HG02852 (cell line): ENCODE results near the gene RNF115.

Experiments used
- ATAC-seq: cut with Tn5 transposase; IDR thresholded peaks from one replicate; pipeline ENCODE4 v1.9.1; 2021; ENCODE audit warnings: mild to moderate bottlenecking, moderate library complexity; ENCODE audit not compliant: unreplicated experiment

RNF115 gene

DNA sequence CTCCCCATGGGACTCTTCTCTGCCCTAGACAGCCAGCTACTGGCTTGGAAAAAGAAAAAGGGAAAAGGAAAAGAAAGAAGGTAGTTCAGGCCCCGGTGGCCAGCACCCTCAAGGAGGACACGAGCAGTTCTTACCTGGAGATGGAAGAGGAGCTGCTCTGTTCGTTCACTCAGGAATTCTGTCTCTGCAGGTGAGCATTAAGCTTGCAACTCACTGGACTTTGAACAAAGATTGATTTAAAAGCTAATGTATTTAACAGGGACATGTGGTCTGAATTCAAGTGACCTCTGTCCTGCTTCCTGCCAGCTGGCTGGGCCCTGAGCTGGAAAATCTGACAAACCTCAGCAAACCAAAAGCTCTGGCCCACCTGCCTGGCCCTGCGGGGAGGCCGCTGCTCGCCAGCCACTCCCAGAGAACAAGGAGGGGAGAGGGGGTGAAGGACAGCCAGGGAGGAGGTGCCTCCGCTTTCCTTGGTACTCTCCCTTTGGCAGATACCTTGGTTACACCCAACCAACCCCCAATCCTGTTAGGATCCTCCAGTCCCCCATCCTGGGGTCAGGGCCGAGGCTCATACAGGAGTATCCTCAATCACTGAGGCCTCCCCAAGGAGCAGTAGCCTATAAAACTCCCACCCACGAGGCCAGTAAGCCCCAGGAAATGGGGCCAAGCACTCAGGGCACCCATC, 116.6 kb downstream of the RNF115 start, which contains the start of gene PDZK1:
Gene PDZK1 (minus strand): TSS at position 186 of the 685 bp plus-strand sequence. CDS start 19,347 bp downstream, outside the sequence.
- ATAC-seq: no peak

DNA sequence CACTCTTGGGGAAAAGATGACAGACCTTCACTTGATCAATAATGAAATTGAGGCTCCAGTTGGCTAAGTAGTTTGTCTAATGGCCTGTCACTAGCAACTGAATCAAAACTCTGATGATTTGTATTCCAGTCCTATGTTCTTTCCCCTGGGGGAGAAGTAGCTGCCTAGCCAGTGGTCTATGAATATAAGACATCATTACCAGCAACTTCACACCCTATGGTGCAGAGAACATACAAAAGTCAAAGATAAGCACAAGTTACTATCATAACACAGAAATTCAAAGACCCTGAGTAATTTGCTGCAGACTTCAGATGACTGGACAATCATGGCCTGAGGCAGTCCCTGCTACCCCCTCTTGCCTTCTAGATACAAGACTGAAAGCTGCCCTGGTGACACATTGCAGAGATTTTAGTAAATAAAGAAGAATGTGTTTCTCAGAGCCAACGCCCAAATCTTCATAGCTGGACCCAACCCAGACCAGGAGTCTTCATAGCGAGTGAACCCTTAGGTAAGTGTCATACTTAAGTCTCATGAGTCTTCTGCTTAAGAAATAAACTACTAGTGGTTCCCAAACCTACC, 117.7 kb downstream of the RNF115 start:
- no peak for ATAC-seq

DNA sequence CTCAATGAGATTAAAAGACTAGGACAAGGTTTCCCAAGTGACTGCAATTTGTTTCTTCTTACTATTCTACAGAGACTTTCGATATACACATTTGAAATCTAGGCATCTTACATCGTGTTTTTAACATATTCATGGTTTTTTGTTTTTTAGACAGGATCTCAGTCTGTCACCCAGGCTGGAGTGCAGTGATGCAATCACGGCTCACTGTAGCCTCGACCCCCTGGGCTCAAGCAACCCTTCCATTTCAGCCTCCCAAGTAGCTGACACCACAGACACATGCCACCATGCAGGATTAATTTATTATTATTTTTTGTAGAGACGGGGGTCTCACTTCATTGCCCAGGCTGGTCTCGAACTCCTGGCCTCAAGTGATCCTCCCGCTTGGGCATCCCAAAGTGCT, 118.3 kb downstream of the RNF115 start:
- ATAC-seq: no peak

DNA sequence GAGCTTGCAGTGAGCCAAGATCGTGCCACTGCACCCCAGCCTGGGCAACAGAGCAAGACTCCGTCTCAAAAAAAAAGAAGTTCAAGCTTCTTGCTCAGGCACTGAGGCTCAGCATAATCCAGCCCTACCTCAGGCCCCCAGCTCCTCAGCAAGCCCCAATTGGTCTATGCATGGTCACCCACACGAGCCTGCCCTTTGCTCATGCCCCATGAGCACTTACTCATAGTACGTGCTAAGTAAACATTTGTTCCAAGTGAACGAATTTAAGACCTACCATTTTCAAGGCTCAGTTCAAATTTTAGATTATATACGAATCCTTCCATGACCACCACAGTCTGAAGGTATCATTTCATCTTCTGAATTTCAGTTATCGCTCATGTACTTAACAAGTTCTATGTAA, 121.1 kb downstream of the RNF115 start:
- no peak for ATAC-seq

DNA sequence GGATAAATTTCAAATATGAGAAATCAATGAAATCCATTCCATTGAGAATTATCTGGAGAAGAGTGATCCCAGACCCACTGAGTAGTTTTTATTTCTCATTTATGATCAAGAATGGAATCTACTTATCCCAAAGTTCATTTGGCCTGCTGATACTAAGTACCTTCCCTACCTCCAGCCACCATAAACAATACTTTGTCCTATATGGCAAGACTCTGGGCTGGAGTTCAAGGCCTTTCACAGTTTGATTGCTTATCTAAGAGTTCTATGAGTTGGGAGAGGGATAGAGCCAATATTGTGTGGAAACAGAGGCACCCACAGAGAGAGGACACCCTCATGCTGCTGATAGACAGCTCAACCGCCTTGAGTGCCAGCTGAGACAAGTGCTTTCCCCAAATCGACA, 121.8 kb downstream of the RNF115 start:
- no peak for ATAC-seq

DNA sequence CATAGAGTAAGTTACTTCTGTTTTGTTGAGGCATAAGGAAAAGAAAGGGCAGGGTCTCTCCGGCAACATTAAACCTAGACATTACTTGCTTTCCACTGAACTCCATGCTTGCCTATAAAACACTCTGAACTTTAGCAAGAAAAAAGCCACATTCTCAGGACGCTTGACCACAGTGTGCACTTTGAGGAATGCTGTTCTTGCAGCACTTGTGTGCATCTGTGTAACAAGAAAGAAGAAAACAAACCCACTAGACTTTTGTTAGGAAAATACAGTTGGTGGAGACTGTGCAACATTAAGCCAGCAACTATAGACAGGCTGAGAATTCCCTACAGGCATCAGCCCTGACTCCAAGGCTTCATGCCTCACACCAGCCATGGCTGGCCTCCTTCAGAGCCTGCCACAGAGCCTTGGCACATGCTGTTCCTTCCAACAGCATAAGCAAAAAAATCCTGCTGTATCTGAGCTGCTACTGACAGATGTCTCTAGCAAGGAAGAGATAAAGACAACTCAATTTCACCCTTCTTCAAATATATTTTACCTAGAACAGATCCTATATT, 122.5 kb downstream of the RNF115 start:
- ATAC-seq: no peak

DNA sequence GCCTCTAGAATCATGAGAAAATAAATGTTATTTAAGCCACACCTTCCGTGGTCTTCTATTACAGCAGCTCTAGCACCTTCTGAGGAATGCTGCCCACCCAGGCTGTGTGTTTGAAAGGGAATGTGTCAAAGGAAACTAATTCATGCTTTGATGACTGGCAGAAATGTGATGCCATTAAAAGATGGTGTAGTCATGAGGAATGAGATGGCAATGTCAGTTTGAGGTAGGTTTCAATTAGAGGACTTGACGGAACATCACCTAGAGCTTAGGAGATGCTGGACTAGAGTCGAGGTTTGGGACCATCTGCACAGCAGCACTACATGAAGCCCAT, 127.3 kb downstream of the RNF115 start:
- no peak for ATAC-seq

DNA sequence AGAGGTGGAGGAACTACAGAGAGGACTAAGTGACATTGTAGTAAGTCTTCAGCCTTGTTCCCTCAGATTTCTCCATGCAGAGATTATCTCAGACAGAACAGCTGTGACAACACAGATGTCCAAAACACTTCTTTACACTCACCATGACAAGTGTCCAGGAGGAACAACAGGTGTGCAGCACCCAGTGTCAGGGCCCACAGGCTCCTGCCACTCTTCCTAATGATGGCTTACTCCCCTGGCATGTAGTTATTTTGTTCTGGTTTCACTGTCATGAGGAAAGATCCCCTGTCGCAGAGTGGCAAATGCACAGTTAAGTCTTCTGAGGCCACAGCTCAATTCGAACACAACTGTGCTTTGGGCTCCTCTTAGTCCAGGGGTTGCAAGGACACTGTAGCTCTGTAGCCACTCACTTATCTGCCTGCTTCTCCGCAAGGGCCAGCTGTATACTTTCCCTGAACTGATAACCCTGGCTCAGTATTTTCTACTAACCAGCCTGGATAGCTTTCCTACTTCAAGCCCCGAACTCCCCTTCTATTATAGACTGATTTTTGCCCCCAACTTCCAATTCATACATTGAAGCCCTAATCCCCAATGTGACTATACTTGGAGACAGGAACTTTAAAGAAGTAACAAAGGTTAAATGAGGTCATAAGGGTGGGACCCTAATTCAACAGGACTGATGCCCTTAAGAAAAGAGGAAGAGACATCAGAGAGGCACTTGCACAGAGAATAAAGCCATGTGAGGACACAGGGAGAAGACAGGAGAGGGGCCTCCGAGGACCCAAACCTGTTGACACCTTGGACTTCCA, 127.9 kb downstream of the RNF115 start:
- no peak for ATAC-seq

DNA sequence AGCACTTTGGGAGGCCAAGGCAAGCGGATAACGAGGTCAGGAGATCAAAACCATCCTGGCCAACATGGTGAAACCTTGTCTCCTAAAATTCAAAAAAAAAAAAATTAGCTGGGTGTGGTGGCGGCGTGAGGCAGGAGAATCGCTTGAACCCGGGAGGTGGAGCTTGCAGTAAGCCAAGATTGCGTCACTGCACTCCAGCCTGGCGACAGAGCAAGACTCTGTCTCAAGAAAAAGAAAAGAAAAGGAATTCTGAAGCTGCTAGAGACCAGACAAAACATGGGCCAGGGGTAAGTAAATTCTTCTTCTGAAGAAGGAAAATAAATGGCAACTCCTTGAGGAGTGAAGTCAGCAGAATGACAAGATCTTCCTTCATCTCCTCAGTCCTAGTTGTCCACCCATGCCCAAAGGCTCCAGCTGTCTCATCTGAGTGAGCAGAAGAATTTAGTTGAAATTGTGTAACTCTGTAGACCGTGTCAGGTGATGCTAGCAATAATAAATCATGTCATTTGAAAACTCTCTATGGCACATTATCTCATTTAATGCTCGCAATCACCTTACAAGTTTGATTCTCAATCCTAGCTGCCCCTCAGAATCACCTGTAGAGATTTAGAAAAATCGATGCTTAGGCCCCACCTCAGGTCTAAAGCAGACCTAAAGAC, 131.0 kb downstream of the RNF115 start:
- no peak for ATAC-seq

DNA sequence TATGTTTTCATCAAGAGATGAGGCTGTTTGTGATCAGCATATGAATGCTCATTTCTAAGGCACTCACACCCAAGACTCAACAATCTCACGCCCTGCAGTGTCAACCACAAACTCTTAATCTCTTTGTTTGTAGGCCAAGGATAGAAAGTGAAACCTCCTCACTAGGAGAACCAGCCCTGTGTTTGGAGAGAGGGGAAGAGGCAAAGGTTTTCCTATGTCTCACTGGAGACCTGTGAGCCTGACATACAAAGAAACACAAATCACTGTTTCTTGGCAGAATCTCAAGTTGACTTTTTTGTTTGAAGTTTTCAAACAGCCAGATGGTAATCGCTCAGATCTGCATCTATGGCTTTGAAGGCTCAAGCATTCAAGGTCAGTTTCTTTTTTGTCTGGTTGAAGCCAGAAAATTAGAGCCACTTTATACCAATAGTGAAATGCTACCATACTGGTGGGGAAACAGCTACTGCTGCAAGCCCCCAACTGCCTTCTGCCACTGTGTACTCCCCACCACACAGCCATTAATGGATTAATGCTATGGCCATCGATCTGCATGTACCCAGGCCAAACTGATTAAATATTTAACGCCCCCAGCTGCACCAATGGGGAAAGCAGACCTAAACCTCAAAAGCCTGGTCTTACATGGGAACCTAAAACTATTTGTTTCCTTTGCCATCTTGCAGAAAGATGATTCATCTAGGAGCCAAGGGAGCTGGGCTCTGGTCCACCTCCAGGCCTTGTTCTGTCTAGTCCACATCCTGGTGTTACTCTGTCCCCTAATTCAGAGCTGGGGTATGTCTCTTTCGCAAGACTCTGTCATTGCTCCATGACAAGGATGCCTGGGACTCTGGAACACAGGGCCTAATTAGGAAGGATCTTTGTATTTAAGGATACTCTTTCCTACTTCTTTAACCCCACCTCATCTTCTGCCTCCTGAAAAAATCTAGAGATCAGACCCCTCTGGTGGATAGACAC, 133.0 kb downstream of the RNF115 start:
- ATAC-seq: peak; percentile 78

DNA sequence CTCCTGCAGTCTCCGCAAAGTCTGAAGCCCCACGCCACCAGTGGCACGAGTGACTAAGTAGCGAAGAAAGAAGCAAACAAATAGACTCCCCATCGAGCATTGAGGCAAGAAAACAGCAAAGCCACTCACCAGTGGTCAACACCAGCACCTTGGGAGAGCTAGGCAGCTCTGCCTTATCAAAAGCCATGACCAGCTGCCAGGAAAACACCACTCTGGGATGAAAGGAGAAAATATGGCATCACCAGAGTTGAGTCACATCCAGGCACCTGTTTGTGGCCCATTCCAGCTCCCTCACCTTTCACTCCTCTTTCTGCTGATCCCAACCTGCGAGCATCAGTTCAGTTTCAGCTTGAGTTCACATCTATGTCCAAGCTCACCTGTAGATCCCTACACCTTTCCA, 134.0 kb downstream of the RNF115 start:
- ATAC-seq: no peak

DNA sequence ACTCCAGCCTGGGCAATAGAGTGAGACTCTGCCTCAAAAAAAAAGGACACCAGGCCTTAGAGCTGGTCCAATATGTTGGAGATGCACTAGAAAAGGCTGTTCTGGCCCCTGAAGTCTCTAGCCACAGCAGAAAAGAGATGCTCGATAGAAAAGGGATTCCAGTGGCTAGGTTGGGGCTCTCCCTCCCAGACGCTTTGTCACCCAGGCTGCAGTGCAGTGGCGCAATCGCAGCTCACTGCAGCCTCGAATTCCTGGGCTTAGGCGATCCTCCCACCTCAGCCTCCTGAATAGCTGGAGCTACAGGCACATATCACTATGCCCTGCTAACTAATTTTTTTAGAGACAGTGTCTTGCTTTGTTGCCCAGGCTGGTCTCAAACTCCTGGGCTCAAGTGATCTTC, 135.0 kb downstream of the RNF115 start:
- no peak for ATAC-seq
